GM12865 (cell line): ENCODE measurements around the gene RBM43.

Source experiments
- DNase-seq: peaks from one replicate; pipeline ENCODE4 v3.0.0; 2010; ENCODE audit warnings: low read depth
- H3K4me3 ChIP-seq: 2 replicates; pipeline ENCODE4 v1.5.1; 2011; ENCODE audit warnings: mild to moderate bottlenecking, low read depth, low read length, control low read depth
- CTCF ChIP-seq: IDR thresholded peaks from 2 replicates; pipeline ENCODE4 v1.5.1; 2011; ENCODE audit warnings: low read length, control low read depth, low read depth, inconsistent platforms; ENCODE audit not compliant: insufficient read depth; ENCODE audit errors: missing control alignments

RBM43 gene

GRCh38 chr2:151230627-151231140 lies 31.0 kb downstream of the RBM43 start:
- TF ChIP-seq CTCF, result no peak
- H3K4me3 ChIP-seq, result no peak overlapping the region
- DNase-seq, result no peak

- TF ChIP-seq CTCF, result no peak
- no peak for DNase-seq
- H3K4me3 ChIP-seq, result no peak overlapping the region
Observed at GRCh38 chr2:151228847-151229512, 32.7 kb downstream of the RBM43 start.

- TF ChIP-seq CTCF, result no peak
- no peak for DNase-seq
- H3K4me3 ChIP-seq, result no peak overlapping the region
Observed at GRCh38 chr2:151217343-151217742, 44.3 kb downstream of the RBM43 start.

DNA sequence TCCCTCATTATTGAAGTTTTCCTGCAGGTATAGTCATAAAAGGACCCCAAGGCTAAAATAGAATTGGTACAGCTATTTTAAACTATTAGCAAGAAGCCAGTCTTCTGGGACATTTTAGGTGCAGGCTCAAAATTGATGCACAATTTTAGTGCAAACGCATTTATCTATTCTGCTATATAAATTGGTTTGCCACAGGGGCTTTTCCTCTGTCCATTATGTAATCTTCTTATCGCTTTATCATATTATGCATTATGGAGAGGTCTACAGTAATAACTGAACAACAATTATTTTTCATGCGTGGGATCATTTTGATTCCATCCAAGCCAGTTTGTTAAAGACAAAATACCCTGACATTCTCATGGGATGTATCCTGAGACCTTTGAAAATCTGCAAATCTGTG lies 54.6 kb downstream of the RBM43 start:
- TF ChIP-seq CTCF, result no peak
- H3K4me3 ChIP-seq, result no peak overlapping the region
- DNase-seq, result no peak

DNA sequence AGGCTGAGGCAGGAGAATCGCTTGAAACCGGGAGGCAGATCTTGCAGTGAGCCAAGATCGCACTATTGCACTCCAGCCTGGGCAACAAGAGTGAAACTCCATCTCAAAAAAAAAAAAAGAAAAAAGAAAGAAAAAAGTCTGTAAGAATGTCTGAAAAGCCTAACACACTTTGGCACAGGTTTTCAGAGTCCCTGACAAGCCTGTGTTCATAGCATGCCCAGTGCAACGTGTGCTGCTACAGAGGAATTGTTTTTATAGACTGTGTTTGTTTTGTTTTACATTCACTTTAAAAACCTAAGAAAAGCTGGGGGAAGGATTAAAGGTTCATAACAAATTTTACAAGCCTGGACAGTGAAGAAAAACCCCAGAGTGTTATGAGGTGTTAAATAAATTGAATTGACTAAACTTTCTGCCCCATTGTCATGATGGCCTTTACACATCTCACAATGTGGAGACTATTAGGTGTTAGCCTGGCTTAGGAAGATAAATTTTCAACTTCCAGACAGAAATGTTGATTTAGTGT lies 55.2 kb downstream of the RBM43 start:
- no peak overlapping the region for H3K4me3 ChIP-seq
- TF ChIP-seq CTCF, result no peak
- DNase-seq, result no peak

- H3K4me3 ChIP-seq, result no peak overlapping the region
- no peak for TF ChIP-seq CTCF
- no peak for DNase-seq
Observed at GRCh38 chr2:151205571-151205970, 56.1 kb downstream of the RBM43 start.

- H3K4me3 ChIP-seq, result no peak overlapping the region
- no peak for TF ChIP-seq CTCF
- no peak for DNase-seq
Observed at GRCh38 chr2:151204756-151205155, 56.9 kb downstream of the RBM43 start.
